MCF 10A (cell line): ENCODE data around the gene CORIN. TPM values are rescaled to one million over a fixed set of nuclear protein-coding genes. Genes with fewer than 3 reads are reported as not detected.

ENCODE experiments used
- Bru-seq: library from RNA; stranded (reverse); fragments of 400-500 nt; gene quantifications from one replicate; lab custom pipeline; 2021; lab: Mats Ljungman, UMichigan
- BruChase-seq, 2 experiments: library from RNA; stranded (reverse); fragments of 400-500 nt; gene quantifications; one replicate each; lab custom pipeline; 2021; lab: Mats Ljungman, UMichigan
- BruUV-seq: library from RNA; stranded (reverse); fragments of 400-500 nt; replicated peaks from 2 replicates; lab custom pipeline; 2021; lab: Mats Ljungman, UMichigan
- CTCF ChIA-PET: fragments of 300-600 bp; sonication (Branson Sonifier 250); formaldehyde crosslinking; extraction: SDS; loops from one replicate; lab custom pipeline; 2021; ENCODE audit warnings: antibody characterized with exemption, inconsistent platforms; lab: Yijun Ruan, JAX
- POLR2A ChIA-PET: fragments of 300-600, 350-650 bp; sonication (Branson Sonifier 250); formaldehyde crosslinking; extraction: SDS; loops from one replicate; lab custom pipeline; 2020; ENCODE audit warnings: antibody characterized with exemption, inconsistent platforms; lab: Yijun Ruan, JAX
- DNase-seq: peaks from one replicate; pipeline ENCODE4 v3.0.0-alpha.2; 2018; ENCODE audit not compliant: unreplicated experiment
- H3K27ac Mint-ChIP-seq: one replicate; pipeline ENCODE4 v1.8.0; 2022; ENCODE audit warnings: mild to moderate bottlenecking, low read depth, mixed read lengths; ENCODE audit not compliant: unreplicated experiment
- H3K27me3 Mint-ChIP-seq: one replicate; pipeline ENCODE4 v1.8.0; 2022; ENCODE audit warnings: mixed read lengths; ENCODE audit not compliant: insufficient read depth, unreplicated experiment
- H3K36me3 Mint-ChIP-seq: one replicate; pipeline ENCODE4 v1.8.0; 2022; ENCODE audit warnings: mild to moderate bottlenecking, moderate library complexity, mixed read lengths; ENCODE audit not compliant: insufficient read depth, unreplicated experiment
- H3K4me1 Mint-ChIP-seq: one replicate; pipeline ENCODE4 v1.8.0; 2022; ENCODE audit warnings: mixed read lengths; ENCODE audit not compliant: insufficient read depth, unreplicated experiment
- H3K4me3 Mint-ChIP-seq: one replicate; pipeline ENCODE4 v1.8.0; 2022; ENCODE audit warnings: mild to moderate bottlenecking, moderate library complexity, mixed read lengths; ENCODE audit not compliant: unreplicated experiment
- H3K9me3 Mint-ChIP-seq: one replicate; pipeline ENCODE4 v1.8.0; 2022; ENCODE audit warnings: mixed read lengths; ENCODE audit not compliant: unreplicated experiment
- intact Hi-C: fragments of 100-400 bp; cut with micrococcal nuclease; formaldehyde crosslinking; loops from 2 replicates; pipeline ENCODE4 v1.14.1; 2022
- long read RNA-seq: library from polyadenylated mRNA; stranded (forward); transcript quantifications from one replicate; pipeline ENCODE4 v2.0.0, GENCODE V29; 2022
- total RNA-seq: library from RNA; stranded (reverse); gene quantifications from 2 replicates; pipeline ENCODE4 v1.2.3, GENCODE V29; 2022
- TF ChIP-seq, protein P1 (sequence below): fragments of 200-600 bp; IDR thresholded peaks from one replicate; pipeline ENCODE4 v1.8.0; 2022; ENCODE audit warnings: antibody characterized with exemption, mild to moderate bottlenecking; ENCODE audit not compliant: unreplicated experiment

The CORIN gene, protein sequence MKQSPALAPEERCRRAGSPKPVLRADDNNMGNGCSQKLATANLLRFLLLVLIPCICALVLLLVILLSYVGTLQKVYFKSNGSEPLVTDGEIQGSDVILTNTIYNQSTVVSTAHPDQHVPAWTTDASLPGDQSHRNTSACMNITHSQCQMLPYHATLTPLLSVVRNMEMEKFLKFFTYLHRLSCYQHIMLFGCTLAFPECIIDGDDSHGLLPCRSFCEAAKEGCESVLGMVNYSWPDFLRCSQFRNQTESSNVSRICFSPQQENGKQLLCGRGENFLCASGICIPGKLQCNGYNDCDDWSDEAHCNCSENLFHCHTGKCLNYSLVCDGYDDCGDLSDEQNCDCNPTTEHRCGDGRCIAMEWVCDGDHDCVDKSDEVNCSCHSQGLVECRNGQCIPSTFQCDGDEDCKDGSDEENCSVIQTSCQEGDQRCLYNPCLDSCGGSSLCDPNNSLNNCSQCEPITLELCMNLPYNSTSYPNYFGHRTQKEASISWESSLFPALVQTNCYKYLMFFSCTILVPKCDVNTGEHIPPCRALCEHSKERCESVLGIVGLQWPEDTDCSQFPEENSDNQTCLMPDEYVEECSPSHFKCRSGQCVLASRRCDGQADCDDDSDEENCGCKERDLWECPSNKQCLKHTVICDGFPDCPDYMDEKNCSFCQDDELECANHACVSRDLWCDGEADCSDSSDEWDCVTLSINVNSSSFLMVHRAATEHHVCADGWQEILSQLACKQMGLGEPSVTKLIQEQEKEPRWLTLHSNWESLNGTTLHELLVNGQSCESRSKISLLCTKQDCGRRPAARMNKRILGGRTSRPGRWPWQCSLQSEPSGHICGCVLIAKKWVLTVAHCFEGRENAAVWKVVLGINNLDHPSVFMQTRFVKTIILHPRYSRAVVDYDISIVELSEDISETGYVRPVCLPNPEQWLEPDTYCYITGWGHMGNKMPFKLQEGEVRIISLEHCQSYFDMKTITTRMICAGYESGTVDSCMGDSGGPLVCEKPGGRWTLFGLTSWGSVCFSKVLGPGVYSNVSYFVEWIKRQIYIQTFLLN
- total RNA-seq (0.44 and 1.0 TPM in 2 replicates), Bru-seq, nascent RNA (percentile 38 among the genes with signal in this experiment), BruChase-seq, experiment 1, labeled RNA remaining after a 6-hour chase (percentile 78 among the genes with signal in this experiment), BruChase-seq, experiment 2, labeled RNA remaining after a 2-hour chase (percentile 65 among the genes with signal in this experiment)
- long read RNA-seq, partial matches to known transcripts = 0 of 2 reads
- long read RNA-seq, other reads (novel, unspliced or antisense) = 2 of 2 reads

DNA sequence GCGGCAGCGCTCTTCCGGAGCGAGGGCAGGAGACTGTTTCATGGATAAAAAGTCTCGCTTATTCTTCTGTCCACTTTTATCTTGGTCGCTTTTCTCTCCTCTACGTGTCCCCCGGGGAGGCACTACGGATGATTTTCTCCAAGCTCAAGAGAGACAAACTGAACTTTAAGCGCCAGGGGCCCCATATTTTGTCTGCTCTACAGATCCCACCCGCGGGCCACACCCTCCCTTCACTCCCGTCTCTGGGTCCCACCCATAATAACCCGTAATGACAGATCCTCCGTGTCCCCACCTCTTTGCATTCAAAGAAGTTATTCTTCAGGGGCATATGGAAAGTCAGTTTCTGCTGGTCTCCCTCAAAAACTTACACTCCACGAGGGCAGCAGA, at the start of gene CORIN:
Gene CORIN, minus strand, starts transcription at position 160 of the 387 bp plus-strand sequence. Its CDS starts 118 bp downstream, at position 42.
- BruUV-seq = no TSS peak
- no peaks in the 10 kb centered on the region for H3K27me3 Mint-ChIP-seq
- H3K4me1 Mint-ChIP-seq = no peaks in the 10 kb centered on the region
- H3K9me3 Mint-ChIP-seq = peaks cover 11% of the 10 kb centered on the region
- TF ChIP-seq, protein P1, sequence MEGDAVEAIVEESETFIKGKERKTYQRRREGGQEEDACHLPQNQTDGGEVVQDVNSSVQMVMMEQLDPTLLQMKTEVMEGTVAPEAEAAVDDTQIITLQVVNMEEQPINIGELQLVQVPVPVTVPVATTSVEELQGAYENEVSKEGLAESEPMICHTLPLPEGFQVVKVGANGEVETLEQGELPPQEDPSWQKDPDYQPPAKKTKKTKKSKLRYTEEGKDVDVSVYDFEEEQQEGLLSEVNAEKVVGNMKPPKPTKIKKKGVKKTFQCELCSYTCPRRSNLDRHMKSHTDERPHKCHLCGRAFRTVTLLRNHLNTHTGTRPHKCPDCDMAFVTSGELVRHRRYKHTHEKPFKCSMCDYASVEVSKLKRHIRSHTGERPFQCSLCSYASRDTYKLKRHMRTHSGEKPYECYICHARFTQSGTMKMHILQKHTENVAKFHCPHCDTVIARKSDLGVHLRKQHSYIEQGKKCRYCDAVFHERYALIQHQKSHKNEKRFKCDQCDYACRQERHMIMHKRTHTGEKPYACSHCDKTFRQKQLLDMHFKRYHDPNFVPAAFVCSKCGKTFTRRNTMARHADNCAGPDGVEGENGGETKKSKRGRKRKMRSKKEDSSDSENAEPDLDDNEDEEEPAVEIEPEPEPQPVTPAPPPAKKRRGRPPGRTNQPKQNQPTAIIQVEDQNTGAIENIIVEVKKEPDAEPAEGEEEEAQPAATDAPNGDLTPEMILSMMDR = no peak
- POLR2A ChIA-PET = interaction anchor here (0.6 to 2.9 kb wide), 4 partner anchors 123 to 851 kb away, joined by 3 to 10 read pairs (median 6); no protein-coding TSS in a partner anchor
- no peak for DNase-seq
- intact Hi-C loops = loop anchor here (5.0 kb wide), 1 partner anchor 249 kb away; no protein-coding TSS in a partner anchor
- H3K4me3 Mint-ChIP-seq = peak within 1 kb of the TSS; percentile 75
- no peak within 1 kb of the TSS for H3K27ac Mint-ChIP-seq
- H3K36me3 Mint-ChIP-seq = no peaks in the 10 kb centered on the region
- CTCF ChIA-PET = interaction anchor here (1.1 to 7.5 kb wide), 9 partner anchors 10 to 167 kb away, joined by 3 to 181 read pairs (median 13); no protein-coding TSS in a partner anchor

DNA sequence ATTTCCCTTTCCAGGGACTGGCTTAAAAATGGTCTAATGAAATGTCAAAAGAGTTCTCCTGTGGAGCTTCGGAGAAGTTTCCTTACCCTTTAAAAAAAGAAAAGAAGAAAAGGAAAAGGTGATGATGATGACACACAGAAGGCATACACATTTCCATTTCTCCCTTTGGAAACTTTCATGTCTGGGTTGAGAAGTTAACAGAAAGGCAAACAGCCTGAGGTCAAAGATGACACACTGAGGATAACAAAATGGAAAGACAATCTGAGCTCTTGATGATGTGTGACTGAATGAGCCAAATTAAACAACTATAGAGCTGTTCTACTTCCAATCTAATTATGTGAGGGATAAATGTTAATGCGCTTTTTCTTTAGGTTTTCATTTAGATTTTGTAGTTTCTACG, 44.4 kb upstream of the CORIN start:
- no TSS peak for BruUV-seq
- intact Hi-C loops = no loop called here

DNA sequence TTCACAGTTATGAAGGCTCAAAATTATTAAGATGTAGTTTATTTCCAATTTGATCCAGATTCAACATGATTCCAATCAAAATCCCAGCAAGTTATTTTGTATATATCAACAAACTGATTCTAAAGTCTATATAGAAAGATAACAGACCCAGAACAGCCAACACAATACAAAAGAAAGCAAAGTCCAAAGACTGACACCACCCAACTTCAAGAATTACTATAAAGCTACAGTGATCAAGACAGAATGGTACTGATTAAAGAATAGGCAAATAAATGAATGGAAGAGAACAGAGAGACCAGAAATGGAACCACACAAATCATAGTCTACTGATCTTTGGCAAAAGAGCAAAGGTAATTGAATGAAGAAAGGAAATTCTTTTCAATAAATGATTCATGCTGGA, 41.6 kb upstream of the CORIN start:
- intact Hi-C loops = no loop called here
- H3K36me3 Mint-ChIP-seq = peaks cover 80% of the 10 kb centered on the region
- ChIA-PET POLR2A (interaction anchor here (0.7 kb wide), 1 partner anchor 37 kb away, joined by 3 read pairs; no protein-coding TSS in a partner anchor), CTCF (interaction anchor here (0.5 to 1.0 kb wide), 3 partner anchors 28 to 208 kb away, joined by 3 to 4 read pairs (median 3); no protein-coding TSS in a partner anchor)
- no peak for DNase-seq
- no peaks in the 10 kb centered on the region for H3K27me3 Mint-ChIP-seq
- TF ChIP-seq, protein P1 = no peak
- no peaks in the 10 kb centered on the region for H3K4me1 Mint-ChIP-seq
- no TSS peak for BruUV-seq
- no peaks in the 10 kb centered on the region for H3K9me3 Mint-ChIP-seq
- H3K4me3 Mint-ChIP-seq = no peak overlapping the region
- peak overlapping the region; percentile 10 for H3K27ac Mint-ChIP-seq

More for the DNA sequence above, 44.4 kb upstream of the CORIN start:
- ChIA-PET POLR2A (no interaction called here), CTCF (no interaction called here)
- peak overlapping the region; percentile 9 for H3K27ac Mint-ChIP-seq
- H3K4me3 Mint-ChIP-seq = no peak overlapping the region
- H3K4me1 Mint-ChIP-seq = no peaks in the 10 kb centered on the region
- no peaks in the 10 kb centered on the region for H3K27me3 Mint-ChIP-seq
- TF ChIP-seq, protein P1 = no peak
- H3K36me3 Mint-ChIP-seq = peaks cover 81% of the 10 kb centered on the region
- H3K9me3 Mint-ChIP-seq = no peaks in the 10 kb centered on the region
- DNase-seq = no peak
